GM12878 (cell line): ENCODE measurements around the gene CPNE4.

Source experiments
- BRCA1 ChIP-seq: IDR thresholded peaks from 2 replicates; pipeline ENCODE4 v1.6.1; 2011; ENCODE audit warnings: low read depth, low read length, improper control_type of control experiment
- CTCF ChIP-seq, 3 experiments: IDR thresholded peaks in 2 of 3; conservative IDR thresholded peaks in 1 of 3; 2 replicates each; pipeline ENCODE4 v1.5.1; 2011; ENCODE audit warnings: low read depth in 3 of 3, low read length in 3 of 3, mild to moderate bottlenecking in 3 of 3, control low read depth in 2 of 3, moderate library complexity in 2 of 3, inconsistent platforms in 1 of 3, mixed read lengths in 1 of 3; ENCODE audit not compliant: control insufficient read depth in 2 of 3, insufficient read depth in 1 of 3; ENCODE audit errors: extremely low read depth in 1 of 3
- ELK1 ChIP-seq: IDR thresholded peaks from 2 replicates; pipeline ENCODE4 v1.6.1; 2012; ENCODE audit warnings: low read depth, low read length, improper control_type of control experiment
- ESRRA ChIP-seq: IDR thresholded peaks from 2 replicates; pipeline ENCODE4 v1.6.1; 2012; ENCODE audit warnings: mild to moderate bottlenecking, low read length, improper control_type of control experiment
- EZH2 ChIP-seq: IDR thresholded peaks from 2 replicates; pipeline ENCODE4 v1.6.1; 2012; ENCODE audit warnings: low read depth, mild to moderate bottlenecking, control low read depth, inconsistent platforms, low read length, borderline replicate concordance; ENCODE audit not compliant: control insufficient read depth
- NFYB ChIP-seq: IDR thresholded peaks from 2 replicates; pipeline ENCODE4 v1.6.1; 2011; ENCODE audit warnings: low read depth, mild to moderate bottlenecking, low read length, improper control_type of control experiment, moderate library complexity; ENCODE audit not compliant: insufficient read depth
- PKNOX1 ChIP-seq: fragments of 450-650 bp; IDR thresholded peaks from 2 replicates; pipeline ENCODE4 v1.6.1; 2016; ENCODE audit warnings: mild to moderate bottlenecking
- POLR2A ChIP-seq: IDR thresholded peaks from 2 replicates; pipeline ENCODE4 v1.6.1; 2011; ENCODE audit warnings: low read depth, mild to moderate bottlenecking, low read length
- POLR2AphosphoS5 ChIP-seq: IDR thresholded peaks from 2 replicates; pipeline ENCODE4 v1.6.1; 2011; ENCODE audit warnings: mild to moderate bottlenecking, low read length, inconsistent platforms
- RCOR1 ChIP-seq: conservative IDR thresholded peaks from 2 replicates; pipeline ENCODE4 v1.6.1; 2012; ENCODE audit warnings: low read depth, low read length, improper control_type of control experiment
- SRF ChIP-seq, 2 experiments: IDR thresholded peaks; 2 replicates each; pipeline ENCODE4 v1.6.1; 2011; ENCODE audit warnings: low read depth in 2 of 2, low read length in 2 of 2, mild to moderate bottlenecking in 1 of 2, moderate library complexity in 1 of 2

- no peak for TF ChIP-seq NFYB
- TF ChIP-seq POLR2A = no peak
- TF ChIP-seq POLR2AphosphoS5 = no peak
- TF ChIP-seq CTCF (IDR thresholded peaks at IDR 0.05 in 2 of 3, conservative IDR thresholded peaks at IDR 0.05 in 1 of 3; ENCODE audit: control insufficient read depth in 2 of 3, extremely low read depth in 1 of 3, insufficient read depth in 1 of 3, low read depth in 3 of 3, low read length in 3 of 3) = no peak
- TF ChIP-seq BRCA1 = no peak
- no peak for TF ChIP-seq ELK1
- no peak for TF ChIP-seq RCOR1
- no peak for TF ChIP-seq ESRRA
- TF ChIP-seq PKNOX1 = no peak
- TF ChIP-seq EZH2 = no peak
- TF ChIP-seq SRF (IDR thresholded peaks at IDR 0.05; ENCODE audit: low read depth in 2 of 2, low read length in 2 of 2) = no peak
Observed at GRCh38 chr3:131537531-131537930, 497.3 kb downstream of the CPNE4 start.
